Activated B cell treated with CpG ODN at 0.5 μM for 24 hours (primary cell): ENCODE results near the gene ZNF691. TPM values are rescaled to one million over a fixed set of nuclear protein-coding genes. Genes with fewer than 3 reads are reported as not detected.

Experiments
- ATAC-seq: fragments of 200-7000 bp; cut with Tn5 transposase; one replicate; pipeline ENCODE4 v1.10.0; 2021; ENCODE audit warnings: low read depth, mild to moderate bottlenecking, moderate library complexity
- CTCF ChIA-PET: fragments of 350-600 bp; sonication (Branson Sonifier 250); formaldehyde crosslinking; loops from one replicate; lab custom pipeline; 2021; ENCODE audit warnings: antibody characterized with exemption; lab: Charles Lee
- POLR2A ChIA-PET: fragments of 350-600 bp; sonication (Branson Sonifier 250); formaldehyde crosslinking; loops from one replicate; lab custom pipeline; 2021; ENCODE audit warnings: antibody characterized with exemption; lab: Charles Lee
- DNase-seq: peaks from one replicate; pipeline ENCODE4 v3.0.0; 2022
- H3K27ac Mint-ChIP-seq: one replicate; pipeline ENCODE4 v1.8.0; 2020; ENCODE audit warnings: mixed read lengths
- H3K27me3 Mint-ChIP-seq: one replicate; pipeline ENCODE4 v1.8.0; 2021; ENCODE audit warnings: mixed read lengths
- H3K36me3 Mint-ChIP-seq: one replicate; pipeline ENCODE4 v1.8.0; 2021; ENCODE audit warnings: low read depth, mixed read lengths
- H3K4me1 Mint-ChIP-seq: one replicate; pipeline ENCODE4 v1.8.0; 2021; ENCODE audit warnings: mixed read lengths
- H3K4me3 Mint-ChIP-seq: one replicate; pipeline ENCODE4 v1.8.0; 2020; ENCODE audit warnings: mild to moderate bottlenecking, mixed read lengths
- H3K9me3 Mint-ChIP-seq: one replicate; pipeline ENCODE4 v1.8.0; 2020; ENCODE audit warnings: mixed read lengths
- intact Hi-C: fragments of 100-400 bp; cut with micrococcal nuclease; formaldehyde crosslinking; loops from one replicate; pipeline ENCODE4 v1.15.1; 2024
- total RNA-seq: library from RNA; stranded (reverse); gene quantifications from 2 replicates; pipeline ENCODE4 v1.2.3, GENCODE V29; 2022
- TF ChIP-seq, protein P1 (sequence below): fragments of 200-600 bp; IDR thresholded peaks from one replicate; pipeline ENCODE4 v1.8.0; 2022; ENCODE audit warnings: antibody characterized with exemption, mild to moderate bottlenecking

Gene ZNF691, protein sequence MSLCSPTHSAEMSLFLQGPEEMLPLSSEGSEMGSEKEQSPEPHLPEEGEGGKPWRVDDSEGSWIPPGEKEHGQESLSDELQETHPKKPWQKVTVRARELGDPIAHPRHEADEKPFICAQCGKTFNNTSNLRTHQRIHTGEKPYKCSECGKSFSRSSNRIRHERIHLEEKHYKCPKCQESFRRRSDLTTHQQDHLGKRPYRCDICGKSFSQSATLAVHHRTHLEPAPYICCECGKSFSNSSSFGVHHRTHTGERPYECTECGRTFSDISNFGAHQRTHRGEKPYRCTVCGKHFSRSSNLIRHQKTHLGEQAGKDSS
- total RNA-seq, result 13.1 and 16.1 TPM in 2 replicates

DNA sequence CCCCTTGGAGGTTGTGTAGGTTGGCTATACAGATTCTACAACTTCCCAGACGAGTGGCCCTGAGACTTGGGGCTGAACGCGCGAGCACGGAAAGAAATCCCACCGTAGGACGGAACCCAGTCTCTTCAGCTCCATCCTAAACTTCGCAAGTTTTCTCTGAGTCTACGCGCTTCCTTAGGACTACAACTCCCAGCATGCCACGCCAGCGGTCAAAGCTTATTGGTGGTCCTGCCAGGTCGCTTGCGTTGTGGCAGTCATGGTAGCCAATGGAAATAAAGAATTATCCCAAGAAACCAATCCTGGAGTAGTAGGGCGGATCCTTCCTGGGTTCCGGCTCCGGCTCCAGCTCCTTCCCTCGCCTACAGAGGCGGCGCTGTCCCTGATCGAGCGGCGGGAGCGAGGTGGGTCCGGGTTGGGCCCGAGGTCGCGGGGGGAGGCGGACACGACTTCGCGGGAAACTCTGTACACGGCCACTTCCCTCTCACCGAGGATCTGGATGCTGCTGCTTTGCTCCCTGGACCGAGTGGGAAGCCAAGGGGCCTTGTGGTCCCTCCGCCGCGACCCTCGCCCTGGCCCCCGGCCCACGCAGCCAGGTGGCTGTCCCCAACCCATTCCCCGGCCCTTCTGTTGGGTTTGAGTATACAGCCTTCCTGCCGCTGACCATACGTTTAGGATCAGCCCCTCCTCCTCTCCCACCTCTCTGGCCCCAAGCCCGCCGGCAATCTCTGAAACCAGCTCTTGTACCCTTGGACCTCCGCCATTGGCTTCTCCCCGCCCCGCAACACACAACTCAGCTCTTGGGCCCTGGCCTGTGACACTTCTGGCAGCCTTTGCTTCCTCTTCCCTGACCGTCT is at the start of gene ZNF691:
ZNF691 (plus strand) TSS at position 357 of the 854 bp plus-strand sequence. CDS start 3,046 bp downstream, outside the sequence.
- H3K4me1 Mint-ChIP-seq, result peaks cover 43% of the 10 kb centered on the region
- H3K9me3 Mint-ChIP-seq, result no peaks in the 10 kb centered on the region
- TF ChIP-seq, protein P1, sequence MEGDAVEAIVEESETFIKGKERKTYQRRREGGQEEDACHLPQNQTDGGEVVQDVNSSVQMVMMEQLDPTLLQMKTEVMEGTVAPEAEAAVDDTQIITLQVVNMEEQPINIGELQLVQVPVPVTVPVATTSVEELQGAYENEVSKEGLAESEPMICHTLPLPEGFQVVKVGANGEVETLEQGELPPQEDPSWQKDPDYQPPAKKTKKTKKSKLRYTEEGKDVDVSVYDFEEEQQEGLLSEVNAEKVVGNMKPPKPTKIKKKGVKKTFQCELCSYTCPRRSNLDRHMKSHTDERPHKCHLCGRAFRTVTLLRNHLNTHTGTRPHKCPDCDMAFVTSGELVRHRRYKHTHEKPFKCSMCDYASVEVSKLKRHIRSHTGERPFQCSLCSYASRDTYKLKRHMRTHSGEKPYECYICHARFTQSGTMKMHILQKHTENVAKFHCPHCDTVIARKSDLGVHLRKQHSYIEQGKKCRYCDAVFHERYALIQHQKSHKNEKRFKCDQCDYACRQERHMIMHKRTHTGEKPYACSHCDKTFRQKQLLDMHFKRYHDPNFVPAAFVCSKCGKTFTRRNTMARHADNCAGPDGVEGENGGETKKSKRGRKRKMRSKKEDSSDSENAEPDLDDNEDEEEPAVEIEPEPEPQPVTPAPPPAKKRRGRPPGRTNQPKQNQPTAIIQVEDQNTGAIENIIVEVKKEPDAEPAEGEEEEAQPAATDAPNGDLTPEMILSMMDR, result no peak
- ATAC-seq (peak; percentile 97), DNase-seq (peak; percentile 63)
- ChIA-PET CTCF (interaction anchor here (0.6 to 2.4 kb wide), 8 partner anchors 8 to 917 kb away, joined by 3 to 17 read pairs (median 4); no protein-coding TSS in a partner anchor), POLR2A (interaction anchor here (0.5 to 2.6 kb wide), 20 partner anchors 8 to 803 kb away, joined by 3 to 24 read pairs (median 4); partner anchors contain the start of genes C1orf50, CFAP57, EBNA1BP2 and ELOVL1)
- peak within 1 kb of the TSS; percentile 94 for H3K4me3 Mint-ChIP-seq
- no peaks in the 10 kb centered on the region for H3K27me3 Mint-ChIP-seq
- peaks cover 35% of the 10 kb centered on the region for H3K36me3 Mint-ChIP-seq
- intact Hi-C loops, result loop anchor here (1.0 to 5.0 kb wide), 6 partner anchors 29 to 326 kb away; partner anchors contain the start of genes C1orf50, CFAP57, EBNA1BP2 and ERMAP
- peak within 1 kb of the TSS; percentile 83 for H3K27ac Mint-ChIP-seq

DNA sequence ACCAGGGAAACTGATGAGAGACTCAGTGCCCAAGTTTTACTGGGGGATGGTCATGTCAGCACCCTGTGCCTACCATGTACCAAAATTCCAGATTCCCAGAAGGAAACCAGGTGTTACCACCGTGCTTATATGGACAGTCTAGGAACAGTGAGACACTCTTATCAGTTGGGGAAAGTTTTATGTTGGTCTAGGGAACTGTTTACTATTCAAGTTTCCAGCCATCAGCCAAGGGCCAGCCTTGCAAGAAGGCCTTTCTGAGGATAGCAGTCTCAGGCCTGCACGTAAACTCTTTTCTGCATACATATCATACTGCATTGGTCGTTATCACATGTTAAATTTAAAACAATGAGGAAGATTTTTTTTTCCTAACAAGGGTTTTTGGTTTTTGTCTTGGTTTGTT is 49.0 kb upstream of the ZNF691 start:
- ATAC-seq (no peak), DNase-seq (no peak)
- ChIA-PET CTCF (no interaction called here), POLR2A (no interaction called here)
- H3K4me1 Mint-ChIP-seq, result no peaks in the 10 kb centered on the region
- intact Hi-C loops, result no loop called here
- no peaks in the 10 kb centered on the region for H3K27me3 Mint-ChIP-seq
- H3K4me3 Mint-ChIP-seq, result no peak overlapping the region
- H3K9me3 Mint-ChIP-seq, result no peaks in the 10 kb centered on the region
- no peaks in the 10 kb centered on the region for H3K36me3 Mint-ChIP-seq
- no peak overlapping the region for H3K27ac Mint-ChIP-seq
- TF ChIP-seq, protein P1, result no peak

DNA sequence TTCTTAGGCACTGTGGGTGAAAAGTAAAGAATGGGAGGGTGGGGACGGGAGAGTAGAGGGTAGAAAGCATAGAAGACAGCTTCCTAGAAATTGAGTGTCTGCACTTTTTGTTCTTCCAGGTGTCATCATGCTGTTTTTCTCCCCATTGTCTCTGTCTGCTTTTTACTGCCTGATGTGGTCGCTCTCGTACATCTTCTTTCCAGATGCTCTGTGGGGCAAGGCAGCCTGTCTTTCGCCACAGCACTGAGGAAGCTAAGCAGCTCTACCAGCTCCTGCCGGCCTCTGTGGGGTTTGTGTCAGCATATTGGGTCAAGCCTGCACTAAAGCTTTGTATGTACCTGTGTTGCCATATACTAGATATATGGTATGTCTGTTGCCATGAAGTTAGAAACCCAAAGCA is 48.4 kb upstream of the ZNF691 start:
- ChIA-PET CTCF (no interaction called here), POLR2A (no interaction called here)
- DNase-seq (no peak), ATAC-seq (no peak)
- intact Hi-C loops, result no loop called here
- no peak overlapping the region for H3K27ac Mint-ChIP-seq
- no peaks in the 10 kb centered on the region for H3K4me1 Mint-ChIP-seq
- no peaks in the 10 kb centered on the region for H3K9me3 Mint-ChIP-seq
- no peaks in the 10 kb centered on the region for H3K36me3 Mint-ChIP-seq
- TF ChIP-seq, protein P1, result no peak
- no peaks in the 10 kb centered on the region for H3K27me3 Mint-ChIP-seq
- no peak overlapping the region for H3K4me3 Mint-ChIP-seq

DNA sequence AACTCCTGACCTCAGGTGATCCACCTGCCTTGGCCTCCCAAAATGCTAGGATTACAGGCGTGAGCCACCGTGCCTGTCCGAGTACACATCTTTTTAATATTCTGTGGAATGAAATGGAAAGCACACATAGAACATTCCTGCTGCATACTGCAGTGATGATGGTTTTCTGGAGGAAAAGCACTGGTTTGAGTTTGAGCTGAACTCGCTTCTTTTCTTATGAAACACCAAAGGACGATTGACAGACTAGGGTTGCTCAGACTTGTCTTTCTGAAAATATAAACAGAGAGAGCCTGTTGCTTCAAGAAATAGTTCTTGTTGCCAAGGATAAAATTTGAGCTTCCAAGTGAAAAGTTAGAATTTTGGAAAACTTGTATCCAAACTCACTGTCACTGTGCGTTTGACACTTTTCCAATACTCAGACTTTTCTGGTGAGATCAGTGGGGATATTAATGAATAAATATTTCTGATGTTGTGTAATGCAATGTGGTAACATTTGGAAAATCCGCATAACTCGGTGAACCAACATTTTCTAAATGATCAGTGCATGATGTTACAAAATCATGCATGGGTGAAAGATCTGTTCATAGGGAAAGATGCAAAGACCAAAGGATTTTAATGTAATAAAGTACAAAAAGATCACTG is 44.5 kb upstream of the ZNF691 start:
- CTCF ChIA-PET, result no interaction called here
- H3K27ac Mint-ChIP-seq, result no peak overlapping the region
- DNase-seq, result no peak
- no peak for ATAC-seq
- TF ChIP-seq, protein P1, result no peak
- H3K27me3 Mint-ChIP-seq, result no peaks in the 10 kb centered on the region
- H3K36me3 Mint-ChIP-seq, result peaks cover 21% of the 10 kb centered on the region
- H3K9me3 Mint-ChIP-seq, result no peaks in the 10 kb centered on the region
- H3K4me1 Mint-ChIP-seq, result no peaks in the 10 kb centered on the region
- POLR2A ChIA-PET, result no interaction called here
- H3K4me3 Mint-ChIP-seq, result no peak overlapping the region
- intact Hi-C loops, result no loop called here
